ENCODE measurements around the gene C5orf52. TPM values are rescaled to one million over a fixed set of nuclear protein-coding genes. Genes with fewer than 3 reads are reported as not detected.
A peak's percentile ranks its signal among the peaks of the same experiment; 100 is the strongest.
"Not testable (repeated sequence)": the region's sequence is repeated elsewhere in the genome, so short reads cannot be mapped to it uniquely, and the experiment has no call there.

Gene C5orf52
- total RNA-seq, 2 experiments from 2014 or later = not detected

DNA sequence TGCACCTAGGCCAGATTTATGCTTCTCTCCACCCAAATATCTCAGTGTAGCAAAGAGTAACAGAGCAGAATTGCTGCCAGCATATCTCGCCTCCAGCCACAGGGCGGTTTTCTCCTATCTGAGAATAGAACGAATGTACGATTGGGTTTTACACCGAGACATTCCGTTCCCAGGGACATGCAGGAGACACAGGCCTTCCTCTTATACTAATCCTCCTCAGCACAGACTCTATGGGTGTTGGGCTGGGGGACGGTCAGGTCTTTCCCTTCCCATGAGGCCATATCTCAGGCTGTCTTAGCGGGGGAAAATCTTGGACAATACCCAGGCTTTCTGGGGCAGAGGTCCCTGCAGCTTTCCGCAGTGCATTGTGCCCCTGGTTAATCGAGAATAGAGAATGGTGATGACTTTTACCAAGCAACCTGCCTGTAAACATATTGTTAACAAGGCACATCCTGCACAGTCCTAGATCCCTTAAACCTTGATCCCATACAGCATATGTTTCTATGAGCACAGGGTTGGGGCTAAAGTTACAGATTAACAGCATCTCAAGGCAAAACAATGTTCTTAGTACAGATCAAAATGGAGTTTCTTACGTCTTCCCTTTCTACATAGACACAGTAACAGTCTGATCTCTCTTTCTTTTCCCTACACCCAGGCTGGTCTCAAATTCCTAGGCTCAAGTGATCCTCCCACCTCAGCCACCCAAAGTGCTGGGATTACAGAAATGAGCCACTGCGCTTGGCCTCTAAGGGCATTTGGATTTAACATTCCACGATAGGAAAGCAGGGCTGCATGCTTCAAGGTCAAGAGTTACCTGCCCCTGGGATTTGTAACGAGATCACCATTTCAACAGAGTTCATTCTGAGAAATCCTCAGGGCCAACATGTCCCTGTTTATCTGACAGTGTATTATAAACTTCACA, 15.2 kb downstream of the C5orf52 start:
- H3K9me3 Mint-ChIP-seq; POLR2A ChIA-PET; H3K4me3 Mint-ChIP-seq; H3K27ac Mint-ChIP-seq; DNase-seq; H3K27me3 Mint-ChIP-seq; H3K4me1 Mint-ChIP-seq; H3K36me3 Mint-ChIP-seq (ENCODE audit: low read depth): not testable (repeated sequence)
- CTCF ChIA-PET = interaction anchor here (1.3 kb wide), 1 partner anchor 18 kb away, joined by 4 read pairs; no protein-coding TSS in a partner anchor

DNA sequence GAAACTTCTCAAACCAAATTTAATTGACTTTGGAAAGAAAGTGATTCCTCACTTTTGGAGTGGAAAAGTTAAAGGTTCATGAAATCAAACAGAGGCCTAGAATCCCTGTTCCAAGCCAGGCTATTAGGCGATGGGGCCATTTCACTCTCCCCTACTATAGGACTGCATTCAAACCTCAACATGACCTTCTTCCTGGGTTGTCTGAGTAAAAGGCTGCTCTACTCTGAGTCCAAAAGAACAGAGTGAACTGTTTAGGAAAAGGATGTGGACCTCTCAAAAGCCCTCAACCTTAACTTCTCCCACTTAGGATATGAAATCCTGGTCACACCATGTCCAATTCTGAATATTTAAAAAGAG, 15.8 kb downstream of the C5orf52 start:
- DNase-seq = no peak
- Mint-ChIP-seq H3K4me1 (peaks cover 2% of the 10 kb centered on the region), H3K4me3 (no peak overlapping the region), H3K27me3 (no peaks in the 10 kb centered on the region), H3K27ac (no peak overlapping the region), H3K9me3 (peaks cover 5% of the 10 kb centered on the region), H3K36me3 (ENCODE audit: low read depth) (peaks cover 6% of the 10 kb centered on the region)
- CTCF ChIA-PET = no interaction called here
- POLR2A ChIA-PET = no interaction called here

DNA sequence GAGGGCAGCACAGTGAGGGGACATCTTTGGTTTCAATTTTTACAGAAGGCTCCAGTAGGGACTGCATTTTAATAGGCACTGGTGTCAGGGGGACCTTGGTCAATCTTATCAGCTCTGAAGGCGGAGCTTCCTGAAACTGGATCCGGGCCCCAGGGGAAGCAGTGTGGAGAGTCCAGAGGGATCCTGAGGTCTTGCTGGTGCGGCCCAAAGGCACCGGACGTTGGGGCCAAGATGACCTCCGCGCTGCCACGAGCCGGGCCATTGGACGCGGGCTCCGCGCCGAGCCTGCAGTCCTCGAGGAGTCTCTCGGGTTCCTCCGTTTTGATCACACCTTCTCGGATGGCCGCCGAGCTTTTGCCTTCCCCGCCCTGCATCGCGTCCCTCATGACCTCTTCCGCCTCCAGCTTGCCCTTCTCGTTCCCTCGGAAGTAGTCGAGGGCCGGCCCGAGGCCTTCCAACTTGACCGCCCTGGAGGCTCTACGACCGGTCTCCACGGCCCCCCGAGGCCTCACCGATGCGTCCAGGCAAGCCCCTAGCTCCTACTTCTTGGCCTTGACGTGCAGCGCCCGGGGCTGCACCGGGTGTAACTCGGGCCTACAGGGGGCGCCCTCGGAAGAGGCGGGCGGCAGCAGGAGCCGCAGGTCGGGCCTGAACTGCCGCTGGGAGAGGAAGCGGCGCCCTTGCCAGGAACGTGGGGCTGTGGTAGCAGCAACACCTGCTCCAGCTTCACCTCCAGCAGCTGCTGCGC, 18.8 kb downstream of the C5orf52 start:
- Mint-ChIP-seq H3K4me3 (no peak overlapping the region), H3K27ac (no peak overlapping the region), H3K27me3 (no peaks in the 10 kb centered on the region), H3K36me3 (ENCODE audit: low read depth) (peaks cover 6% of the 10 kb centered on the region), H3K9me3 (peaks cover 8% of the 10 kb centered on the region), H3K4me1 (peaks cover 2% of the 10 kb centered on the region)
- ChIA-PET CTCF (interaction anchor here (0.7 to 1.9 kb wide), 5 partner anchors 8 to 128 kb away, joined by 3 to 6 read pairs (median 4); no protein-coding TSS in a partner anchor), POLR2A (no interaction called here)
- peak; percentile 39 for DNase-seq

- no peak overlapping the region for H3K27ac Mint-ChIP-seq
- POLR2A ChIA-PET = no interaction called here
These were observed 19.5 kb downstream of the C5orf52 start for GRCh38 chr5:157690690-157691433.

DNA sequence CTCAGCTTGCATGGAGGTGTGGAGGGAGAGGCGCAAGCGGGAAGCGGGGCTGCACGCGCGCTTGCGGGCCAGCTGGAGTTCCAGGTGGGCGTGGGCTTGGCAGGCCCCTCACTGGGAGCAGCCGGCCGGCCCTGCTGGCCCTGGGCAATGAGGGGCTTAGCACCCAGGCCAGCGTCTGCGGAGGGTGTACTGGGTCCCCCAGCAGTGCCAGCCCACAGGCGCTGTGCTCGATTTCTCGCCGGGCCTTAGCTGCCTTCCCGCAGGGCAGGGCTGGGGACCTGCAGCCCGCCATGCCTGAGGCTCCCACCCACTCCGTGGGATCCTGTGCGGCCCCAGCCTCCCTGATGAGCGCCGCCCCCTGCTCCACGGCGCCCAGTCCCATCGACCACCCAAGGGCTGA, 22.5 kb downstream of the C5orf52 start:
- H3K36me3 Mint-ChIP-seq (ENCODE audit: low read depth); POLR2A ChIA-PET; CTCF ChIA-PET; H3K27me3 Mint-ChIP-seq; H3K4me3 Mint-ChIP-seq; H3K27ac Mint-ChIP-seq; H3K4me1 Mint-ChIP-seq; DNase-seq: not testable (repeated sequence)
- peaks cover 17% of the 10 kb centered on the region for H3K9me3 Mint-ChIP-seq

More at GRCh38 chr5:157690690-157691433, 19.5 kb downstream of the C5orf52 start:
- Mint-ChIP-seq H3K9me3 (peaks cover 8% of the 10 kb centered on the region), H3K27me3 (no peaks in the 10 kb centered on the region), H3K4me1 (peaks cover 2% of the 10 kb centered on the region), H3K4me3 (no peak overlapping the region), H3K36me3 (ENCODE audit: low read depth) (peaks cover 6% of the 10 kb centered on the region)
- no peak for DNase-seq
- CTCF ChIA-PET = interaction anchor here (1.1 to 1.9 kb wide), 4 partner anchors 9 to 129 kb away, joined by 3 to 6 read pairs (median 4); no protein-coding TSS in a partner anchor

- CTCF ChIA-PET, H3K27me3 Mint-ChIP-seq, H3K27ac Mint-ChIP-seq, H3K4me1 Mint-ChIP-seq, DNase-seq, H3K4me3 Mint-ChIP-seq: not testable (repeated sequence)
- peaks cover 20% of the 10 kb centered on the region for H3K9me3 Mint-ChIP-seq
- POLR2A ChIA-PET = interaction anchor here (0.6 kb wide), 1 partner anchor 39 kb away, joined by 3 read pairs; no protein-coding TSS in a partner anchor
- peaks cover 10% of the 10 kb centered on the region for H3K36me3 Mint-ChIP-seq (ENCODE audit: low read depth)
These were observed 24.8 kb downstream of the C5orf52 start for GRCh38 chr5:157696154-157696553.

DNA sequence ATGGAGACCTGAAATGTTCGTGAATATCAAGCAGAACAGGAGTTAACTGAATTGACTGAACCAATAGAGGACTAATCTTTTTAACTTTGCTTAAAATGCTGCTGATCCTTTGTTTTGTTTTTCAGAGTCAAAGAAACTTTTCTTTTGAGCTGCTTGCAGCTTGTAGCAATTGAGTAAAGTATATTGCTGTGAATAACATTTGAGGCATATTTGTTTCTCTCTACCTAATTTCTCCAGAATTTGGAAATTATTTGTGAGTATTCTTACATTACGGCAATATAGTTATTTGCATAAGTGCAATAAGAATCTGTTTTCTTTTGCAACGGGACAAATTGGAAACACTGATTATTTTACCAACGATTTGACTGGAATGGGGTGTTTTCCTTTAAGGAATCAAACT, 27.3 kb downstream of the C5orf52 start:
- POLR2A ChIA-PET; DNase-seq; H3K4me3 Mint-ChIP-seq; H3K4me1 Mint-ChIP-seq; H3K36me3 Mint-ChIP-seq (ENCODE audit: low read depth); H3K27ac Mint-ChIP-seq: not testable (repeated sequence)
- CTCF ChIA-PET = interaction anchor here (0.7 kb wide), 1 partner anchor 16 kb away, joined by 3 read pairs; no protein-coding TSS in a partner anchor
- peaks cover 17% of the 10 kb centered on the region for H3K9me3 Mint-ChIP-seq
- H3K27me3 Mint-ChIP-seq = peaks cover 15% of the 10 kb centered on the region

- Mint-ChIP-seq H3K36me3 (ENCODE audit: low read depth) (peaks cover 3% of the 10 kb centered on the region), H3K4me3 (no peak overlapping the region), H3K27me3 (peaks cover 19% of the 10 kb centered on the region), H3K4me1 (no peaks in the 10 kb centered on the region), H3K9me3 (peaks cover 9% of the 10 kb centered on the region), H3K27ac (no peak overlapping the region)
- ChIA-PET CTCF (no interaction called here), POLR2A (no interaction called here)
- DNase-seq = no peak
These were observed 32.4 kb downstream of the C5orf52 start for GRCh38 chr5:157703736-157704135.

DNA sequence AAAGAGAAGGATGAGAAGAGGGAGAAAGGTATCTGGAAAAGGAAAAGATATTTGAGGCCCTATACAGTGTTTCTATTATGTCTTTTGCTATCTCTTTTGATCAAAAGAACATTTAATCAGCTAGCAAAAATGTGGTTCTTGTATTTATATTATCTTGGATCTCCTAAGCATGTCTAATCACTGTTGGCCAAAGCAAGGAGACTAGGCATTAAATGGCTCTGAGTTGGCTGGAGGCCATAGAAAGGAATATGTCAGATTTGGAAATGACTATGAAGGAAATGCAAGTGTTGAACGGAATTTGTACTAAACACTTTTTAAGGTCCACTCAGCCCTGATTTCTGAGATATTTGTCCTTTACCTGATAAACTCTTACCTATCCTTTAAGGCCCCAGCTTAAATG, 37.5 kb downstream of the C5orf52 start:
- H3K9me3 Mint-ChIP-seq = no peaks in the 10 kb centered on the region

GRCh38 chr5:157709346-157709745, 38.0 kb downstream of the C5orf52 start:
- H3K36me3 Mint-ChIP-seq (ENCODE audit: low read depth) = no peaks in the 10 kb centered on the region
- DNase-seq = no peak
- peaks cover 10% of the 10 kb centered on the region for H3K27me3 Mint-ChIP-seq
- H3K27ac Mint-ChIP-seq = no peak overlapping the region
- POLR2A ChIA-PET = no interaction called here
- no peaks in the 10 kb centered on the region for H3K4me1 Mint-ChIP-seq
- no peak overlapping the region for H3K4me3 Mint-ChIP-seq
- no peaks in the 10 kb centered on the region for H3K9me3 Mint-ChIP-seq
- CTCF ChIA-PET = interaction anchor here (0.6 to 1.1 kb wide), 2 partner anchors 228 to 277 kb away, joined by 4 read pairs; no protein-coding TSS in a partner anchor

More for the DNA sequence above, 37.5 kb downstream of the C5orf52 start:
- Mint-ChIP-seq H3K4me3 (no peak overlapping the region), H3K36me3 (ENCODE audit: low read depth) (no peaks in the 10 kb centered on the region), H3K27me3 (peaks cover 10% of the 10 kb centered on the region), H3K27ac (no peak overlapping the region), H3K4me1 (no peaks in the 10 kb centered on the region)
- POLR2A ChIA-PET = no interaction called here
- DNase-seq = no peak
- CTCF ChIA-PET = interaction anchor here (0.6 to 2.4 kb wide), 5 partner anchors 10 to 277 kb away, joined by 3 to 10 read pairs (median 4); partner anchors contain the start of gene LSM11

GRCh38 chr5:157710431-157710830, 39.1 kb downstream of the C5orf52 start:
- ChIA-PET POLR2A (no interaction called here), CTCF (no interaction called here)
- no peaks in the 10 kb centered on the region for H3K36me3 Mint-ChIP-seq (ENCODE audit: low read depth)
- H3K27ac Mint-ChIP-seq = no peak overlapping the region
- DNase-seq = no peak
- H3K4me3 Mint-ChIP-seq = no peak overlapping the region
- peaks cover 4% of the 10 kb centered on the region for H3K27me3 Mint-ChIP-seq
- no peaks in the 10 kb centered on the region for H3K9me3 Mint-ChIP-seq
- no peaks in the 10 kb centered on the region for H3K4me1 Mint-ChIP-seq

GRCh38 chr5:157710882-157711281, 39.5 kb downstream of the C5orf52 start:
- Mint-ChIP-seq H3K4me1 (no peaks in the 10 kb centered on the region), H3K4me3 (no peak overlapping the region), H3K9me3 (no peaks in the 10 kb centered on the region), H3K27ac (no peak overlapping the region), H3K36me3 (ENCODE audit: low read depth) (no peaks in the 10 kb centered on the region), H3K27me3 (peaks cover 4% of the 10 kb centered on the region)
- CTCF ChIA-PET = no interaction called here
- DNase-seq = no peak
- POLR2A ChIA-PET = no interaction called here

Data from activated CD4-positive, alpha-beta T cell treated with anti-CD3 and anti-CD28 coated beads, Interleukin-2, amount 10 ng/mL, durations not matched to agents 7 days and 5 days (primary cell).